ENCODE measurements around the gene CBLB.

The CBLB gene

GRCh38 chr3:105704726-105705410, 163.9 kb downstream of the CBLB start:
- H3K4me3 ChIP-seq (ENCODE audit: low read depth, low read length), result no peak overlapping the region
- TF ChIP-seq, protein P1, sequence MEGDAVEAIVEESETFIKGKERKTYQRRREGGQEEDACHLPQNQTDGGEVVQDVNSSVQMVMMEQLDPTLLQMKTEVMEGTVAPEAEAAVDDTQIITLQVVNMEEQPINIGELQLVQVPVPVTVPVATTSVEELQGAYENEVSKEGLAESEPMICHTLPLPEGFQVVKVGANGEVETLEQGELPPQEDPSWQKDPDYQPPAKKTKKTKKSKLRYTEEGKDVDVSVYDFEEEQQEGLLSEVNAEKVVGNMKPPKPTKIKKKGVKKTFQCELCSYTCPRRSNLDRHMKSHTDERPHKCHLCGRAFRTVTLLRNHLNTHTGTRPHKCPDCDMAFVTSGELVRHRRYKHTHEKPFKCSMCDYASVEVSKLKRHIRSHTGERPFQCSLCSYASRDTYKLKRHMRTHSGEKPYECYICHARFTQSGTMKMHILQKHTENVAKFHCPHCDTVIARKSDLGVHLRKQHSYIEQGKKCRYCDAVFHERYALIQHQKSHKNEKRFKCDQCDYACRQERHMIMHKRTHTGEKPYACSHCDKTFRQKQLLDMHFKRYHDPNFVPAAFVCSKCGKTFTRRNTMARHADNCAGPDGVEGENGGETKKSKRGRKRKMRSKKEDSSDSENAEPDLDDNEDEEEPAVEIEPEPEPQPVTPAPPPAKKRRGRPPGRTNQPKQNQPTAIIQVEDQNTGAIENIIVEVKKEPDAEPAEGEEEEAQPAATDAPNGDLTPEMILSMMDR (IDR thresholded peaks at IDR 0.05; ENCODE audit: low read depth, low read length), result no peak

DNA sequence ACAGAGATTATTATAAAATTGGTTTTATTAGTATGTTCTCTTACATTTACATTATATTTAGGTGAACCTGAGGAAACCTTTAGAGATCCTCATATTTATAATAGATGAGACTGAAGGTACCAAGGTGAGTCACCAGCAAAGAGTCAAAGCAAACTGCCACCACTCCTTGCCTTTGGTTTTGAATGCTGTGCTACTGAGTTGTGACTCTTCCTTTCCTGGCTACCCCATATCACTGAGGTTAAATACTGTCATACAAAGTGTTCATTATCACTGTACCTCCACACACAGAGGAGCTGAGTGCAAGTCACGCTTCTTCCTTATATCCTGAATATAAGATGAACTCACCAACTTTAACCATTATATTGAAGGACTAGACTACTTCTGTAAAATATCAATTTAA, 168.2 kb downstream of the CBLB start:
- TF ChIP-seq, protein P1 (IDR thresholded peaks at IDR 0.05; ENCODE audit: low read depth, low read length), result no peak
- H3K4me3 ChIP-seq (ENCODE audit: low read depth, low read length), result no peak overlapping the region

- TF ChIP-seq, protein P1 (IDR thresholded peaks at IDR 0.05; ENCODE audit: low read depth, low read length), result no peak
- H3K4me3 ChIP-seq (ENCODE audit: low read depth, low read length), result no peak overlapping the region
Measured at GRCh38 chr3:105691633-105692032, 177.2 kb downstream of the CBLB start.

- TF ChIP-seq, protein P1 (IDR thresholded peaks at IDR 0.05; ENCODE audit: low read depth, low read length), result no peak
- H3K4me3 ChIP-seq (ENCODE audit: low read depth, low read length), result no peak overlapping the region
Measured at GRCh38 chr3:105691053-105691452, 177.8 kb downstream of the CBLB start.

DNA sequence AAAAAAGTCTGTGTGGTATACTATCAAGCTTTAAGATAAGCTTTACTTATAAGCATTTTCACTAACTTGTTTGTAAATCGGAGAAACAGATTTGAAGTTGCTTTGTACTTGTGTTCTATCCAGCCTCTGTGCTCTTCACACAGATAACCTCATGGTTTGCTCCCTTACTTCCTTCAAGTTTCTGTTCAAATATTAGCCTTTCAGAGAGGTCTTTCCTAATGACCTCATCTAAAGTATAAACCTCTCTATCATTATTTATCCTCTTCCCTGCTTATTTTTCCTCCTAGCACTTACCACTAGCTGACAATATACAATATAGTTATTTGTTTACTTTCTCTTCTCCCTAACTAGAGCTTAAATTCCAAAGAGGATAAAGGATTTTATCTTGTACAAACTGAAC, 180.0 kb downstream of the CBLB start:
- no peak overlapping the region for H3K4me3 ChIP-seq (ENCODE audit: low read depth, low read length)
- TF ChIP-seq, protein P1 (IDR thresholded peaks at IDR 0.05; ENCODE audit: low read depth, low read length), result no peak

GRCh38 chr3:105686278-105686897, 182.4 kb downstream of the CBLB start:
- no peak overlapping the region for H3K4me3 ChIP-seq (ENCODE audit: low read depth, low read length)
- TF ChIP-seq, protein P1 (IDR thresholded peaks at IDR 0.05; ENCODE audit: low read depth, low read length), result peak; percentile 57

DNA sequence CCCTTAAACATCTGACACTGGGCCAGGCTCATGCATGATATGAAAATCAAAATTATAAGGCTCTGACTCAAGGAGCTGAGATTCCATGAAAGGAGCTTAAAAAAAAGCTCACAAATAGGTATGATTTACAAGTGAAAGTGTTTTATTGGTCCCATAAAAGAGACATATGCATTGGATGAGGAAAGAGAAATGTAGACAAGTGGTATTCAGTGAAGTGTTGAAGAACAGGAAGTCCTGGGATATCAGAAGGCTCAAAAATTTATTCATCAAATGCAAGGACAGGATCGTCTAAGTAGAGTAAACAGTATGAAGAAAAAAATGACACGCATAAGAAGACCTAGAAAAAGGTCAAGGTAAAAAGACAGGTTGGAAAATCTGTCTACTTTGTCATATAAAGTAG, 188.9 kb downstream of the CBLB start:
- no peak overlapping the region for H3K4me3 ChIP-seq (ENCODE audit: low read depth, low read length)
- TF ChIP-seq, protein P1 (IDR thresholded peaks at IDR 0.05; ENCODE audit: low read depth, low read length), result no peak

Measured in WI38 (cell line).